ENCODE results near the gene SBF1. TPM values are rescaled to one million over a fixed set of nuclear protein-coding genes. Genes with fewer than 3 reads are reported as not detected.

Gene SBF1
- total RNA-seq, 1 experiment from 2014 or later: 48.5 TPM

GRCh38 chr22:50481440-50482106 lies 6.7 kb upstream of the SBF1 start, which contains the start of gene ADM2:
ADM2 (plus strand) TSS chr22:50481543; CDS start chr22:50481848, 305 bp downstream.
- no peaks in the 10 kb centered on the region for H3K4me1 ChIP-seq (ENCODE audit: insufficient read depth, low read length)
- H3K4me3 ChIP-seq (ENCODE audit: low read length): peak within 1 kb of the TSS; percentile 59
- no peaks in the 10 kb centered on the region for H3K36me3 ChIP-seq (ENCODE audit: low read depth, low read length)
- peak within 1 kb of the TSS; percentile 67 for H3K4me2 ChIP-seq (ENCODE audit: low read length)
- no peaks in the 10 kb centered on the region for H3K9me2 ChIP-seq (replicated peaks; ENCODE audit: low read length)
- no peaks in the 10 kb centered on the region for H4K20me1 ChIP-seq (ENCODE audit: low read length)
- TF ChIP-seq, protein P1, sequence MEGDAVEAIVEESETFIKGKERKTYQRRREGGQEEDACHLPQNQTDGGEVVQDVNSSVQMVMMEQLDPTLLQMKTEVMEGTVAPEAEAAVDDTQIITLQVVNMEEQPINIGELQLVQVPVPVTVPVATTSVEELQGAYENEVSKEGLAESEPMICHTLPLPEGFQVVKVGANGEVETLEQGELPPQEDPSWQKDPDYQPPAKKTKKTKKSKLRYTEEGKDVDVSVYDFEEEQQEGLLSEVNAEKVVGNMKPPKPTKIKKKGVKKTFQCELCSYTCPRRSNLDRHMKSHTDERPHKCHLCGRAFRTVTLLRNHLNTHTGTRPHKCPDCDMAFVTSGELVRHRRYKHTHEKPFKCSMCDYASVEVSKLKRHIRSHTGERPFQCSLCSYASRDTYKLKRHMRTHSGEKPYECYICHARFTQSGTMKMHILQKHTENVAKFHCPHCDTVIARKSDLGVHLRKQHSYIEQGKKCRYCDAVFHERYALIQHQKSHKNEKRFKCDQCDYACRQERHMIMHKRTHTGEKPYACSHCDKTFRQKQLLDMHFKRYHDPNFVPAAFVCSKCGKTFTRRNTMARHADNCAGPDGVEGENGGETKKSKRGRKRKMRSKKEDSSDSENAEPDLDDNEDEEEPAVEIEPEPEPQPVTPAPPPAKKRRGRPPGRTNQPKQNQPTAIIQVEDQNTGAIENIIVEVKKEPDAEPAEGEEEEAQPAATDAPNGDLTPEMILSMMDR (conservative IDR thresholded peaks at IDR 0.05; ENCODE audit: low read depth, low read length): no peak
- TF ChIP-seq EZH2phosphoT487 (IDR thresholded peaks at IDR 0.05; ENCODE audit: borderline replicate concordance, low read length) (no peak), EZH2 (IDR thresholded peaks at IDR 0.05; ENCODE audit: low read length, unreplicated experiment) (no peak)
- DNase-seq: no peak
- peak within 1 kb of the TSS; percentile 75; the same call in 1 of the 2 replicates for H2AFZ ChIP-seq (ENCODE audit: low read length)
- intact Hi-C loops (cut with micrococcal nuclease): no loop called here
- H3K9ac ChIP-seq (ENCODE audit: low read length): no peak within 1 kb of the TSS
- ChIA-PET CTCF (no interaction called here), POLR2A (ENCODE audit: unreplicated experiment) (interaction anchor here (0.6 kb wide), 1 partner anchor 92 kb away, joined by 4 read pairs; no protein-coding TSS in a partner anchor)
- ATAC-seq: peak; percentile 54
- no peaks in the 10 kb centered on the region for H3K79me2 ChIP-seq (ENCODE audit: low read length)
- H3K9me3 ChIP-seq (ENCODE audit: low read length): no peaks in the 10 kb centered on the region
- H3K27me3 ChIP-seq (ENCODE audit: low read length): no peaks in the 10 kb centered on the region
- no TSS peak for BruUV-seq (replicated peaks)
- H3F3A ChIP-seq (ENCODE audit: low read length, unreplicated experiment): no peaks in the 10 kb centered on the region
- no peak within 1 kb of the TSS for H3K27ac ChIP-seq (ENCODE audit: low read length)

- no peak overlapping the region for H3K27ac ChIP-seq (ENCODE audit: low read length)
- ChIA-PET CTCF (no interaction called here), POLR2A (ENCODE audit: unreplicated experiment) (interaction anchor here (0.6 kb wide), 1 partner anchor 91 kb away, joined by 4 read pairs; no protein-coding TSS in a partner anchor)
- DNase-seq (no peak), ATAC-seq (no peak)
- no peaks in the 10 kb centered on the region for H3F3A ChIP-seq (ENCODE audit: low read length, unreplicated experiment)
- peak overlapping the region; percentile 75; the same call in 1 of the 2 replicates for H2AFZ ChIP-seq (ENCODE audit: low read length)
- H3K27me3 ChIP-seq (ENCODE audit: low read length): no peaks in the 10 kb centered on the region
- no peak overlapping the region; the same call in 1 of the 2 replicates for H3K4me3 ChIP-seq (ENCODE audit: low read length)
- intact Hi-C loops (cut with micrococcal nuclease): no loop called here
- H3K9ac ChIP-seq (ENCODE audit: low read length): no peak overlapping the region
- H3K4me2 ChIP-seq (ENCODE audit: low read length): peak overlapping the region; percentile 67; the same call in 1 of the 2 replicates
- no TSS peak for BruUV-seq (replicated peaks)
- no peaks in the 10 kb centered on the region for H3K79me2 ChIP-seq (ENCODE audit: low read length)
- no peaks in the 10 kb centered on the region for H3K9me3 ChIP-seq (ENCODE audit: low read length)
- no peaks in the 10 kb centered on the region for H3K4me1 ChIP-seq (ENCODE audit: insufficient read depth, low read length)
- H3K9me2 ChIP-seq (replicated peaks; ENCODE audit: low read length): no peaks in the 10 kb centered on the region
- no peaks in the 10 kb centered on the region for H3K36me3 ChIP-seq (ENCODE audit: low read depth, low read length)
- no peak for TF ChIP-seq EZH2 (IDR thresholded peaks at IDR 0.05; ENCODE audit: low read length, unreplicated experiment)
- no peaks in the 10 kb centered on the region for H4K20me1 ChIP-seq (ENCODE audit: low read length)
Measured at GRCh38 chr22:50481045-50481439, 6.2 kb upstream of the SBF1 start.

GRCh38 chr22:50479721-50480120 lies 4.9 kb upstream of the SBF1 start:
- Histone ChIP-seq H3K4me3 (ENCODE audit: low read length) (no peak overlapping the region), H2AFZ (ENCODE audit: low read length) (no peak overlapping the region), H3K4me1 (ENCODE audit: insufficient read depth, low read length) (peaks cover 4% of the 10 kb centered on the region; the same call in 1 of the 2 replicates), H4K20me1 (ENCODE audit: low read length) (no peaks in the 10 kb centered on the region), H3K27me3 (ENCODE audit: low read length) (no peaks in the 10 kb centered on the region), H3K9me3 (ENCODE audit: low read length) (no peaks in the 10 kb centered on the region), H3K27ac (ENCODE audit: low read length) (no peak overlapping the region), H3K79me2 (ENCODE audit: low read length) (no peaks in the 10 kb centered on the region), H3K9me2 (replicated peaks; ENCODE audit: low read length) (no peaks in the 10 kb centered on the region), H3K4me2 (ENCODE audit: low read length) (no peak overlapping the region), H3F3A (ENCODE audit: low read length, unreplicated experiment) (no peaks in the 10 kb centered on the region), H3K36me3 (ENCODE audit: low read depth, low read length) (no peaks in the 10 kb centered on the region), H3K9ac (ENCODE audit: low read length) (no peak overlapping the region)
- CTCF ChIA-PET: no interaction called here
- TF ChIP-seq EZH2 (IDR thresholded peaks at IDR 0.05; ENCODE audit: low read length, unreplicated experiment) (no peak), EZH2phosphoT487 (IDR thresholded peaks at IDR 0.05; ENCODE audit: borderline replicate concordance, low read length) (no peak)
- TF ChIP-seq, protein P1 (conservative IDR thresholded peaks at IDR 0.05; ENCODE audit: low read depth, low read length): no peak
- DNase-seq (no peak), ATAC-seq (no peak)
- POLR2A ChIA-PET (ENCODE audit: unreplicated experiment): no interaction called here
- no TSS peak for BruUV-seq (replicated peaks)
- intact Hi-C loops (cut with micrococcal nuclease): no loop called here

All from PC-3 (cell line).